IMR-90 (cell line): ENCODE results near the gene DEPDC5. TPM values are rescaled to one million over a fixed set of nuclear protein-coding genes. Genes with fewer than 3 reads are reported as not detected.

Experiments used
- ATAC-seq: fragments of 200-7000 bp; cut with Tn5 transposase; 2 replicates; pipeline ENCODE4 v1.9.1; 2020; ENCODE audit warnings: low read depth, mild to moderate bottlenecking, moderate library complexity
- BruUV-seq: library from RNA; stranded (reverse); fragments of 400-500 nt; replicated peaks from 2 replicates; lab custom pipeline; 2021; lab: Mats Ljungman, UMichigan
- CTCF ChIA-PET: fragments of 300-600 bp; formaldehyde crosslinking; extraction: SDS; loops from one replicate; lab custom pipeline; 2021; ENCODE audit warnings: antibody characterized with exemption; lab: Yijun Ruan, JAX
- POLR2A ChIA-PET: fragments of 300-600 bp; sonication (Branson Sonifier 250); formaldehyde crosslinking; loops from one replicate; lab custom pipeline; 2022; ENCODE audit warnings: antibody characterized with exemption; ENCODE audit not compliant: unreplicated experiment; lab: Charles Lee
- DNase-seq: peaks from one replicate; pipeline ENCODE4 v3.0.0; 2013
- H2AFZ ChIP-seq: replicated peaks from 2 replicates; pipeline ENCODE3; 2013; ENCODE audit warnings: low read length, mild to moderate bottlenecking; ENCODE audit not compliant: poor library complexity
- H2AK5ac ChIP-seq: 2 replicates; pipeline ENCODE4 v1.6.1; 2013; ENCODE audit warnings: low read depth, low read length, inconsistent platforms
- H2AK9ac ChIP-seq: replicated peaks from 2 replicates; pipeline ENCODE3; 2013; ENCODE audit warnings: mild to moderate bottlenecking, low read depth, low read length, moderate library complexity; ENCODE audit not compliant: poor library complexity
- H2BK120ac ChIP-seq: 2 replicates; pipeline ENCODE4 v1.6.1; 2013; ENCODE audit warnings: low read depth, low read length, inconsistent platforms
- H2BK15ac ChIP-seq: 3 replicates; pipeline ENCODE4 v1.6.1; 2013; ENCODE audit warnings: low read depth, low read length, inconsistent platforms
- H2BK20ac ChIP-seq: 2 replicates; pipeline ENCODE4 v1.6.1; 2013; ENCODE audit warnings: low read depth, mild to moderate bottlenecking, inconsistent platforms, low read length, moderate library complexity
- H2BK5ac ChIP-seq: 2 replicates; pipeline ENCODE4 v1.6.1; 2013; ENCODE audit warnings: mild to moderate bottlenecking, low read depth, low read length, inconsistent platforms; ENCODE audit not compliant: poor library complexity, severe bottlenecking
- H3K14ac ChIP-seq: replicated peaks from 2 replicates; pipeline ENCODE4 v1.6.1; 2013; ENCODE audit warnings: low read depth, low read length, inconsistent platforms
- H3K18ac ChIP-seq: 2 replicates; pipeline ENCODE4 v1.6.1; 2013; ENCODE audit warnings: low read depth, low read length, control low read depth
- H3K23ac ChIP-seq: 2 replicates; pipeline ENCODE4 v1.6.1; 2013; ENCODE audit warnings: low read depth, low read length, inconsistent platforms
- H3K27ac ChIP-seq: 2 replicates; pipeline ENCODE4 v1.5.1; 2013; ENCODE audit warnings: mild to moderate bottlenecking, control low read depth, low read length; ENCODE audit not compliant: insufficient read depth
- H3K27me3 ChIP-seq: 2 replicates; pipeline ENCODE4 v1.6.1; 2013; ENCODE audit warnings: low read length; ENCODE audit not compliant: control insufficient read depth, insufficient read depth
- H3K36me3 ChIP-seq: 2 replicates; pipeline ENCODE4 v1.6.1; 2013; ENCODE audit warnings: low read length, mixed read lengths; ENCODE audit not compliant: control insufficient read depth, insufficient read depth
- H3K4ac ChIP-seq: 2 replicates; pipeline ENCODE4 v1.6.1; 2013; ENCODE audit warnings: low read depth, low read length, inconsistent platforms
- H3K4me1 ChIP-seq: 2 replicates; pipeline ENCODE4 v1.6.1; 2013; ENCODE audit warnings: low read length, mixed read lengths; ENCODE audit not compliant: control insufficient read depth, insufficient read depth
- H3K4me2 ChIP-seq: 2 replicates; pipeline ENCODE4 v1.6.1; 2013; ENCODE audit warnings: low read depth, mild to moderate bottlenecking, control low read depth, low read length, moderate library complexity
- H3K4me3 ChIP-seq: 2 replicates; pipeline ENCODE4 v1.5.1; 2013; ENCODE audit warnings: low read depth, mild to moderate bottlenecking, control low read depth, low read length, moderate library complexity; ENCODE audit not compliant: insufficient read depth
- H3K56ac ChIP-seq: 2 replicates; pipeline ENCODE4 v1.6.1; 2013; ENCODE audit warnings: low read length, inconsistent platforms; ENCODE audit not compliant: insufficient read depth; ENCODE audit errors: extremely low read depth
- H3K79me1 ChIP-seq, 2 experiments: 2 replicates each; pipeline ENCODE4 v1.6.1; 2013; ENCODE audit warnings: low read length in 2 of 2, inconsistent platforms in 1 of 2, low read depth in 1 of 2
- H3K9ac ChIP-seq: 2 replicates; pipeline ENCODE4 v1.6.1; 2013; ENCODE audit warnings: low read depth, low read length, control low read depth
- H3K9me1 ChIP-seq: 2 replicates; pipeline ENCODE4 v1.6.1; 2013; ENCODE audit warnings: low read length, inconsistent platforms; ENCODE audit not compliant: insufficient read depth
- H3K9me3 ChIP-seq: 2 replicates; pipeline ENCODE4 v1.6.1; 2013; ENCODE audit warnings: low read length; ENCODE audit not compliant: control insufficient read depth, insufficient read depth
- H4K20me1 ChIP-seq: 2 replicates; pipeline ENCODE4 v1.6.1; 2013; ENCODE audit warnings: low read length, inconsistent platforms; ENCODE audit not compliant: insufficient read depth
- H4K5ac ChIP-seq: 2 replicates; pipeline ENCODE4 v1.6.1; 2013; ENCODE audit warnings: mild to moderate bottlenecking, low read depth, low read length, control low read depth
- H4K8ac ChIP-seq, 2 experiments: 2 replicates each; pipeline ENCODE4 v1.6.1; 2013; ENCODE audit warnings: low read depth in 2 of 2, low read length in 2 of 2, control low read depth in 1 of 2, inconsistent platforms in 1 of 2
- H4K91ac ChIP-seq: 2 replicates; pipeline ENCODE4 v1.6.1; 2013; ENCODE audit warnings: low read depth, low read length, inconsistent platforms; ENCODE audit not compliant: insufficient read depth
- CEBPB ChIP-seq: IDR thresholded peaks from 2 replicates; pipeline ENCODE4 v1.6.1; 2012; ENCODE audit warnings: low read depth, low read length, improper control_type of control experiment
- CHD1 ChIP-seq: IDR thresholded peaks from 2 replicates; pipeline ENCODE4 v1.6.1; 2012; ENCODE audit warnings: low read depth, low read length, improper control_type of control experiment
- RAD21 ChIP-seq: IDR thresholded peaks from 2 replicates; pipeline ENCODE4 v1.6.1; 2012; ENCODE audit warnings: low read length, improper control_type of control experiment
- RFX5 ChIP-seq: IDR thresholded peaks from 2 replicates; pipeline ENCODE4 v1.8.0; 2012; ENCODE audit warnings: low read depth, mild to moderate bottlenecking, low read length, moderate library complexity
- WGBS, 2 experiments: methylation state at CpG; one replicate each; pipeline versions ENCODE4 v1.1.5 to v1.1.7; 2013; ENCODE audit warnings: missing lambda C conversion rate in 2 of 2; ENCODE audit not compliant: insufficient read length in 1 of 2; ENCODE audit errors: extremely low coverage in 2 of 2; 5-methylcytosine and 5-hydroxymethylcytosine counted together
- dilution Hi-C: fragments of 300-500 bp; cut with HindIII; formaldehyde crosslinking; loops from one replicate; pipeline ENCODE4 v1.14.3; 2018; ENCODE audit warnings: low sequenced_read_pairs; ENCODE audit not compliant: unreplicated experiment
- in situ Hi-C: fragments of 300-500 bp; cut with MboI; formaldehyde crosslinking; loops from 3 replicates; pipeline ENCODE4 v1.14.3; 2019; ENCODE audit warnings: low sequenced_read_pairs, inconsistent platforms, mixed read lengths
- intact Hi-C: fragments of 100-400 bp; cut with micrococcal nuclease; formaldehyde crosslinking; loops from 2 replicates; pipeline ENCODE4 v1.10.0; 2022
- polyA plus RNA-seq, 3 experiments: library from polyadenylated mRNA; depleted of rRNA; stranded (reverse); fragments of >200 nt; gene quantifications; 2 replicates each; pipeline ENCODE4 v1.2.3, GENCODE V29; 2012; ENCODE audit warnings: low replicate concordance in 1 of 3
- total RNA-seq: library from RNA; depleted of rRNA; stranded (reverse); fragments of >200 nt; gene quantifications from 2 replicates; pipeline ENCODE4 v1.2.3, GENCODE V29; 2012

Gene DEPDC5
- total and polyA plus RNA-seq, 2 of the 4 experiments (the other 2 are of a cell fraction): 6.6 to 12.9 TPM

DNA sequence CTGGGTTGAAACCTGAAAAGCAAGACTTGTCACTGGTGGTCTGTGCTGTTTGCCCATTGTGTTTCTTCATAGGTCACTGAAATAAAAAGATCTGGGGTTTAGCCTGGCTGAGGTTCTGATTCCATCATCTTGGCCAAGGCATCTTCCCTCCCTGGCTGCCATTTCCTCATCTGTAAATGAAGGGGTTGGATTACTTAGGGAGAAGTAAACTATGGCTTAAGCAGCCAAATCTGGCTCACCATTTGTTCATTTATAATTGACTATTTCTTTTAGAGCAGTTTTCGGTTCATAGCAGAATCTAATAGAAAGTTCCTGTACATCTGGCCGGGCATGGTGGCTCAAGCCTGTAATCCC lies 138.2 kb downstream of the DEPDC5 start:
- H3K9me1 ChIP-seq: no peaks in the 10 kb centered on the region; the same call in 1 of the 2 replicates
- no peak overlapping the region for H2BK5ac ChIP-seq
- no peak overlapping the region for H3K4me2 ChIP-seq
- no peak overlapping the region for H4K5ac ChIP-seq
- no peak overlapping the region for H2BK120ac ChIP-seq
- WGBS, 2 experiments: 100% methylated on average over 2 of the region's 2 CpGs; no CpG with 5 or more reads in 1 of the 2 experiments
- TF ChIP-seq RAD21 (no peak), CEBPB (no peak), CHD1 (no peak), RFX5 (no peak)
- no peak overlapping the region for H3K14ac ChIP-seq
- no peak overlapping the region for H2BK20ac ChIP-seq
- H4K20me1 ChIP-seq: no peaks in the 10 kb centered on the region
- no peak overlapping the region for H2AK5ac ChIP-seq
- H3K9ac ChIP-seq: no peak overlapping the region
- H2AFZ ChIP-seq: no peak overlapping the region
- H2AK9ac ChIP-seq: no peak overlapping the region
- ATAC-seq (no peak), DNase-seq (no peak)
- no TSS peak for BruUV-seq
- no peak overlapping the region for H3K23ac ChIP-seq
- no peak overlapping the region for H3K56ac ChIP-seq
- CTCF ChIA-PET: no interaction called here
- H3K4ac ChIP-seq: no peak overlapping the region
- no peak overlapping the region for H3K18ac ChIP-seq
- H3K27ac ChIP-seq: no peak overlapping the region
- POLR2A ChIA-PET: no interaction called here
- no peak overlapping the region for H4K91ac ChIP-seq
- H3K79me1 ChIP-seq: no peaks in the 10 kb centered on the region
- H3K9me3 ChIP-seq: no peaks in the 10 kb centered on the region
- no peaks in the 10 kb centered on the region for H3K27me3 ChIP-seq
- no peak overlapping the region for H2BK15ac ChIP-seq
- in situ Hi-C loops: no loop called here
- peaks cover 4% of the 10 kb centered on the region; the same call in 1 of the 2 replicates for H3K36me3 ChIP-seq
- H4K8ac ChIP-seq: no peak overlapping the region
- peaks cover 6% of the 10 kb centered on the region; the same call in 1 of the 2 replicates for H3K4me1 ChIP-seq
- intact Hi-C loops: no loop called here
- dilution Hi-C loops: no loop called here
- H3K4me3 ChIP-seq: no peak overlapping the region
